Left ventricle myocardium inferior (tissue), 1 donor: ENCODE measurements around the gene C10orf143. TPM values are rescaled to one million over a fixed set of nuclear protein-coding genes. Genes with fewer than 3 reads are reported as not detected.

ENCODE experiments used
- DNase-seq: peaks from one replicate; pipeline ENCODE4 v3.0.0-alpha.2; 2020
- H3K27ac ChIP-seq: fragments of 200-600 bp; replicated peaks from 2 replicates; pipeline ENCODE4 v1.8.0; 2021
- H3K27me3 ChIP-seq: fragments of 200-600 bp; 2 replicates; pipeline ENCODE4 v1.8.0; 2021; ENCODE audit warnings: low read depth
- H3K36me3 ChIP-seq: fragments of 200-600 bp; 2 replicates; pipeline ENCODE4 v1.8.0; 2021
- H3K4me1 ChIP-seq: fragments of 200-600 bp; 2 replicates; pipeline ENCODE4 v1.8.0; 2021
- H3K4me3 ChIP-seq: fragments of 200-600 bp; 2 replicates; pipeline ENCODE4 v1.8.0; 2021; ENCODE audit warnings: mild to moderate bottlenecking, moderate library complexity
- H3K9me3 ChIP-seq: fragments of 200-600 bp; replicated peaks from 2 replicates; pipeline ENCODE4 v1.8.0; 2021
- CTCF ChIP-seq: fragments of 200-600 bp; IDR thresholded peaks from 2 replicates; pipeline ENCODE4 v1.8.0; 2021; ENCODE audit warnings: antibody characterized with exemption, mild to moderate bottlenecking, borderline replicate concordance
- intact Hi-C: fragments of 100-400 bp; cut with micrococcal nuclease; formaldehyde crosslinking; loops from one replicate; pipeline ENCODE4 v1.11.0; 2022
- total RNA-seq: library from RNA; stranded (reverse); fragmentation: NEBNext Ultra II Directional; extraction: Animal tissue kit (Norgen Biotek cat#: 25700); gene quantifications from one replicate; pipeline ENCODE4 v1.2.1, GENCODE V29; 2021
- donor health status: DM: no; HTN: yes; CAD: no; lungs with severe emphysema.

Gene C10orf143
- total RNA-seq, 1 donor from 2014 or later, result 1.7 TPM

GRCh38 chr10:130041451-130042371, 68.9 kb downstream of the C10orf143 start:
- no peak overlapping the region for H3K4me3 ChIP-seq
- H3K27ac ChIP-seq, result no peak overlapping the region
- H3K4me1 ChIP-seq, result no peaks in the 10 kb centered on the region
- H3K9me3 ChIP-seq, result no peaks in the 10 kb centered on the region
- no peaks in the 10 kb centered on the region for H3K36me3 ChIP-seq
- DNase-seq, result no peak
- intact Hi-C loops, result no loop called here
- no peak for TF ChIP-seq CTCF
- peaks cover 72% of the 10 kb centered on the region for H3K27me3 ChIP-seq

DNA sequence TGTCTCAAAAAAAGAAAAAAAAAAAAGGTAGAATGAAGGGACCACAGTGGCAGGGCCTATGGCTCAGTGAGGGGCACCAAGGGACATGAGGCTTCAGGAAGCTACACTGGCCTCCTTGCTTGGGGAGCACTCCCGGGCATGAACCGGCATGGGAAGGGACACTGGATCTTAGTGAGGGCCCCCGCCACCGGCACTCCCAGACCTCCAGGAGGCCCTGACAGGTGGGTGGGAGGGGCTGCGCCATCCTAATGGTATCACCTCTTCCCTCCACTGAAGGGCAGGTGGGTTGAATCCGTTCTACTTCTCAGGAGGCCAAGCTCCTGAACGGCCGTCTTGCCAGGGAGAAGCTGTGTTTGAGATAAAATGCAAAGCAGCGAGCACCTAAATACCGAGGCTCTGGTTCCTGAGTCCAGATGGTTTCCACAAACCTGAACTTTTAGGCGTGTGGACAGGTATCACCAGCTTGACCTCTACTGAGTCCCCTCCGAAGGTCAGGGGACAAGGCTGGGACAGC, 69.8 kb downstream of the C10orf143 start:
- no peak for TF ChIP-seq CTCF

GRCh38 chr10:130040351-130040750, 70.3 kb downstream of the C10orf143 start:
- Histone ChIP-seq H3K4me3 (no peak overlapping the region), H3K27ac (no peak overlapping the region), H3K36me3 (no peaks in the 10 kb centered on the region), H3K9me3 (no peaks in the 10 kb centered on the region), H3K27me3 (peaks cover 73% of the 10 kb centered on the region), H3K4me1 (no peaks in the 10 kb centered on the region)
- no peak for DNase-seq
- intact Hi-C loops, result no loop called here
- no peak for TF ChIP-seq CTCF

More for the DNA sequence above, 69.8 kb downstream of the C10orf143 start:
- DNase-seq, result no peak
- Histone ChIP-seq H3K36me3 (no peaks in the 10 kb centered on the region), H3K9me3 (no peaks in the 10 kb centered on the region), H3K27me3 (peaks cover 73% of the 10 kb centered on the region), H3K4me1 (no peaks in the 10 kb centered on the region), H3K4me3 (no peak overlapping the region), H3K27ac (no peak overlapping the region)
- intact Hi-C loops, result no loop called here

GRCh38 chr10:130039141-130039540, 71.5 kb downstream of the C10orf143 start:
- Histone ChIP-seq H3K27me3 (peaks cover 62% of the 10 kb centered on the region), H3K4me3 (no peak overlapping the region), H3K9me3 (no peaks in the 10 kb centered on the region), H3K4me1 (no peaks in the 10 kb centered on the region), H3K27ac (no peak overlapping the region), H3K36me3 (no peaks in the 10 kb centered on the region)
- TF ChIP-seq CTCF, result no peak
- intact Hi-C loops, result no loop called here
- no peak for DNase-seq

- Histone ChIP-seq H3K27ac (no peak overlapping the region), H3K4me3 (no peak overlapping the region), H3K4me1 (no peaks in the 10 kb centered on the region), H3K27me3 (peaks cover 57% of the 10 kb centered on the region), H3K9me3 (no peaks in the 10 kb centered on the region), H3K36me3 (no peaks in the 10 kb centered on the region)
- intact Hi-C loops, result no loop called here
- DNase-seq, result no peak
- no peak for TF ChIP-seq CTCF
These were observed 72.0 kb downstream of the C10orf143 start for GRCh38 chr10:130038611-130039109.
